Fibroblast of pulmonary artery (primary cell): ENCODE results near the gene MEX3C.

Experiments
- DNase-seq: peaks from one replicate; pipeline ENCODE4 v3.0.0-alpha.2; 2010; ENCODE audit warnings: low read depth
- H3K4me3 ChIP-seq: replicated peaks from 2 replicates; pipeline ENCODE4 v1.5.1; 2011; ENCODE audit warnings: low read depth, mild to moderate bottlenecking, control low read depth, low read length, moderate library complexity
- TF ChIP-seq, protein P1 (sequence below): IDR thresholded peaks from 2 replicates; pipeline ENCODE4 v1.5.1; 2011; ENCODE audit warnings: mild to moderate bottlenecking, control low read depth, low read length, inconsistent platforms; ENCODE audit errors: missing control alignments

MEX3C gene

DNA sequence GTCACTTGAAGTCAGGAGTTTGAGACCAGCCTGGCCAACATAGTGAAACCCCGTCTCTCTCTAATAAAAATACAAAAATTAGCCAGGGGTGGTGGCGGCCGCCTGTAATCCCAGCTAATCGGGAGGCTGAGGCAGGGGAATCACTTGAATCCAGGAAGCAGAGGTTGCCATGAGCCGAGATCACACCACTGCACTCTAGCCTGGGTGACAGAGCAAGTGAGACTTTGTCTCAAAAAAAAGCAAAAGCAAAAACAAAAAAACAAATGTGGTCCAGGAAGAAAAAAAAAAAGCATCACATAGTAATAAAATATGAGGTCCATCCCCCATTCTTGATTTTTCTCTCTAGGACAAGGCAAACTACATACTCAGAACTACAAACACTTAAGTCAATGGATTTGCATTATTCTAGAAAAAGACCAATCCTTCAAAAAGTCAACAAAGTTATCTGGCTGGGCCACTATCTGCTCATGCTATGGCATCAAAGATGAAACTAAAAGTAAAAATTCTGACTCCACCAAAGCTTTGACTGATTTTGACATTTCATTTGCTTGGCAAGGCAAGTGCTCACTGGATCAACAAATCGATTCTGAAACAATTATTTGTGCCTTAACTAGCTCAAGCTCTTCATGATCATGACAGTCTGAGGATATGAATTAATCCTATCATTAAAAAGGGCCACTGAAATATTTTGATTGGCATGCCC lies 28.4 kb downstream of the MEX3C start:
- no peak for DNase-seq
- TF ChIP-seq, protein P1, sequence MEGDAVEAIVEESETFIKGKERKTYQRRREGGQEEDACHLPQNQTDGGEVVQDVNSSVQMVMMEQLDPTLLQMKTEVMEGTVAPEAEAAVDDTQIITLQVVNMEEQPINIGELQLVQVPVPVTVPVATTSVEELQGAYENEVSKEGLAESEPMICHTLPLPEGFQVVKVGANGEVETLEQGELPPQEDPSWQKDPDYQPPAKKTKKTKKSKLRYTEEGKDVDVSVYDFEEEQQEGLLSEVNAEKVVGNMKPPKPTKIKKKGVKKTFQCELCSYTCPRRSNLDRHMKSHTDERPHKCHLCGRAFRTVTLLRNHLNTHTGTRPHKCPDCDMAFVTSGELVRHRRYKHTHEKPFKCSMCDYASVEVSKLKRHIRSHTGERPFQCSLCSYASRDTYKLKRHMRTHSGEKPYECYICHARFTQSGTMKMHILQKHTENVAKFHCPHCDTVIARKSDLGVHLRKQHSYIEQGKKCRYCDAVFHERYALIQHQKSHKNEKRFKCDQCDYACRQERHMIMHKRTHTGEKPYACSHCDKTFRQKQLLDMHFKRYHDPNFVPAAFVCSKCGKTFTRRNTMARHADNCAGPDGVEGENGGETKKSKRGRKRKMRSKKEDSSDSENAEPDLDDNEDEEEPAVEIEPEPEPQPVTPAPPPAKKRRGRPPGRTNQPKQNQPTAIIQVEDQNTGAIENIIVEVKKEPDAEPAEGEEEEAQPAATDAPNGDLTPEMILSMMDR = no peak
- H3K4me3 ChIP-seq = no peak overlapping the region

DNA sequence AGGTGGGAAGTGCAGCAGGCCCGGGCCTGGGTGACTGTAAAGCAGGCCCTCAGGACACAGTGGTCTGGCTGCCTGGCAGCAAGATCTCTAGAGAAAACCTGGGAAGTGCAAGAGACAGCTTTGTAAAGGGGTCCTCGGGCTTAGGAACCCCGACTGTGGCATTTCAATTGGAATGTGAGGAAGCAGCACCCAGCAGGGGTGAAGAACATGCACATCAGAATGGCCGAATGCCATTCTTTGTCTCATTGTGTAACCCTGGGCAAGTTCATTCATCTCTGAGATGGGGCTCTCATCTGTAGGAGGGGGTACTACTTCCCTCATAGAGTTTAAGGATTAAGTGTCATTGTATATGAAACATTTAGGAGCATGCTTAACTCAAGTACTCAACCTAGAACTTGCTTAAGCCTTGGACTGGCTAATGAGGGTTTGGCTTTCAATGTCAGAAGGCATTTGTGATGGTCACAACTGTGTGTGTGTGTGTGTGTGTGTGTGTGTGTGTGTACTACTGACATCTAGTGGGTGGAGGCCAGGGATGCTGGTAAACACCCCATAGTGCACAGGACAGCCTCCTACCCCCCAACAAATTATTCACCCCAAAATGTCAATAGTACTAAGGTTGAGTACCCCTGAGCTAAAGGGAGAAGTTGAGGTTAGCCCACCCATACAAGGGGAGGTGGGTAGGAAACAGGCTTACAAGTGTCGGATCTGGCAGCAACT lies 29.3 kb downstream of the MEX3C start:
- TF ChIP-seq, protein P1 = no peak
- no peak for DNase-seq
- no peak overlapping the region for H3K4me3 ChIP-seq

DNA sequence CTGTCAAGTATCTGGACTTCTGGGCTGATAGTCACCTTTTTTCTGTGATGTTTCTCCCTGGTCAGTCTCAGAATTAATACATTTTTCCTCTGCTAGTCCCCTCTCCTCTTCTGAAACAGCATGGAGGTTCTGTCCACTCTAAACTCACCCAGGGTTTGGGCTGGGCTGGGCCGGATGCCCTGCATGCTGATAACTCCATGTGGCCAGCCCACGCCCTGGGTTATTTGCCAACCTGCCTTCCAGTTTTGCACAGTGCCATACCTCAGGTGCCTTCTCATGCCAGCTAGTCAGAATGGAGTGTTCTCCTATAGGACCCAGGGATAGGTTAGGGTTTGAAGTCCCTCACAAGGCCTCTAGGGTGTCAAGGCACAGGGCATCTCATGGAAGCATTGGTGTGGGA lies 32.2 kb downstream of the MEX3C start:
- no peak overlapping the region for H3K4me3 ChIP-seq
- no peak for DNase-seq
- TF ChIP-seq, protein P1 = no peak

DNA sequence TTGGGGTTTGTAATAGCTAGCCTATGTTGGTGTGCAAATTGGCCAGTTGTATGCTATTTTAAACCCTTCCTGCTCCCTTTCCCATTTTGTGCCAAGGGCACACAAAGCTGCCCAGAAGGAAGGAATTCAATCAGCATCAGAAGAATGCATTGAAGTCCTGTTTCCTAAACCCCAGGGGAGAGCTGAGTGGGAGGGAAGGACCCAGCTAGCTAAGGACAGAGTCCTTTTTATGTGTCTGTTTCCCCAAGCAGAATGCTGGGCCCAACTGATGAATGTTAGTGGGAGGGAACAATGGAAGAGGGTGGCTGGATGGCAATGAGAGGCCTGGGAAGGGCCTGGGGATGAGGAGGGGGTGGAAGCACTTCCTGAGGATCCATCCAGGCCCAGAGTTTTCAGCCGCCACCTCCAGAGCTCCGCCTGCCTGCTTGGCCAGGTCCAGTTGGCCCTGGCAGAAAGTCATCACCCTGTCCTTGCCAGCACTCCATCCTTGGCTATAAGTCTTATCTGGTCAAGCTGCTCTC lies 32.7 kb downstream of the MEX3C start:
- H3K4me3 ChIP-seq = no peak overlapping the region
- TF ChIP-seq, protein P1 = no peak
- DNase-seq = no peak

DNA sequence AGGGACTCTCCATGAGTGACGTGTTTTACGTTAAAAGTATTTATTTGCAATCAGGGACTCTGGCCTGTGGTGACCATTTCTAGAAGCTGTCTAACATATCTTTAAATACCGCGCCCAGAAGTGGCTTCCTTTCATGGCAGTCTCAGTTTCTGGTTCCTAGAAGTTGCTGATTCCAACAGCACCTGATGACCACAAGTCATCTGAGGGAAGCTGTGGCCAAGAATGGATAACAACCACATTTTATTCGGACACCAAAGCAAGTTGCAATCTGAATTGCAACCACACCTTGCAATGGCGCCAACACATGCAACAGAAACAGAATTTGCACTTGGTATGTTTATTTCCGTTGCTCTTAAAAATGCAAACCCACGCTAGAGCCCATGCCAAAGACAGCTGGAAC lies 33.1 kb downstream of the MEX3C start:
- H3K4me3 ChIP-seq = no peak overlapping the region
- TF ChIP-seq, protein P1 = no peak
- DNase-seq = no peak

DNA sequence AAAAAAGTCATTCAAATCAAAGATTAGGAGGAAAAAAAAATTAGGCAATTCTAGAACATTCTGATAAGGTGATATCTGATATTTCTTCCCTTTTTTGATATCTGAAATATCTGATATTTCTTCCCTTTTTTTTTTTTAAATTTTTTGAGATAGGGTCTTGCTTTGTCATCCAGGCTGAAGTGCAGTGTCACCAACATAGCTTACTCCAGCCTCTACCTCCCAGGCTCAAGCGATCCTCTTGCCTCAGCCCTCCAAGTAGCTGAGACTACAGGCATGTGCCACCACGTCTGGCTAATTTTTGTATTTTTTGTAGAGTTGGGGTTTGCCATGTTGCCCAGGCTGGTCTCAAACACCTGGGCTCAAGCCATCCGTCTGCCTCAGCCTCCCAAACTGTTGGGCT lies 33.9 kb downstream of the MEX3C start:
- TF ChIP-seq, protein P1 = no peak
- H3K4me3 ChIP-seq = no peak overlapping the region
- no peak for DNase-seq

DNA sequence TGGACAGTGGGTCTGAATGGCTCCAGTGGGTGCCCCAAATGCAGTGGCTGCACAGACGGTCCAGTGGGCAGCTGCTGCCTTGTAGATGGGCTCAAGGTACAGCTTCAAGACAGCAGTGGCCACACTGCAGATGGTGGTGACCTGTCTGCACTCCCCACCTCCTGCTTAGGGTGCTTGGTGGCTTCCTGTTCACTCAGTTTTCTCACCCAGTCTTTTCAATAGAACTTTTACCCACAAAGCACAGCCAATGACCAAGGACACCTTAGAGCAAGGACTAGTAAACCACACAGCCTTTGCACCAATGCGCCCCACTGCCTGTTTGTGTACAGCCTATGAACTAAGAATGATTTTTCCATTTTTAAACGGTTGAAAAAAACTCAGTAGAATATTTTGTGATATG lies 34.9 kb downstream of the MEX3C start:
- no peak for DNase-seq
- TF ChIP-seq, protein P1 = no peak
- H3K4me3 ChIP-seq = no peak overlapping the region
